Measurements from ENCODE around the gene COL28A1. TPM values are rescaled to one million over a fixed set of nuclear protein-coding genes. Genes with fewer than 3 reads are reported as not detected.

The COL28A1 gene
- total RNA-seq, 1 donor from 2014 or later, result 0.16 TPM

DNA sequence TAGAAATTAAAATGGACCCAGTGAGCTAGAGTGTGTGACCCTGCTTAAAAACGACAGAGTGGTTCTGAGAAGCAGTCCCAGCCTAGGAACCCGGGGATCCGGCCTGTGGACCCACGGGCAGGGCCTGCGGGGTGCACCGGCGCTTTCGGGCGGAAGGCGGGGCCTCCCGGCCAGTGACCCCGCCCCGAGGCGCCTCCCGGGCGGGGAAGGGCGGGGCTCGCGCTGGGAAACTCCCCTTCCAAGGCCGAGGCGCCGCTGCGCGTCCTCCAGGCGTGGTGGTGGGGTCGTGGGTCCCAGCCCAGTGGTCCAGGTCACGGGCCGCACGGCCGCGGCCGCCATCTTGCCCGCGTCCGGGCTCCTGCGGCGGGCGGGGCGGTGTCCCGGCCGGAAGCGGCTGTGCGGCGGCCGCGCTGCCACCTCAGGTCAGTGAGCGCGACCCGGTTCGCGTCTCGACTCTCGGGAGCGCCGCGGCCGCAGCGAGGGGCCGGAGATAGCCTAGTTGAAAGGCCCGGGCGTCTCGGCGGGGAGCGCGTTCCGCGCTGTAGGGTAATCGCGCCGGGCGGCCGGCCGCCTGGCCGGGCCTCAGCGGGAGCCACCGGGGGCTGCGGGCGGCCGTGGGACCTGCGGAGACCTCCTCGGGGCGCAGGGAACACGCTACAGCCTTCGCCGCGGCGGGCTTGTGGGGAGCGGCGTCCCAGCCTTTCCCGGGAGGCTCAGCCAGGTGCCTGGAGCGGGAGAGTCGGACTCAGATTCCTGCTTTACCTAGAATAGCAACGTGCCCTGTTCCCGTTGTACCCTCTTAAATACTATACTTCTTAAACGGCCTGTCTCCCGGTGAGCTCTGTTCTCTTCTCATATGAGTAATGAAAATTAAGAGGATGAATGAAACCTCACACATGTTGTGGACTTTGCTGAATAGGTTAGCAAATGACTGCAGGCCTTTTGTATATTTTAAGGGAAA is 31.3 kb upstream of the COL28A1 start, which contains the start of gene MIOS:
Gene MIOS, plus strand, starts transcription at position 234 of the 961 bp plus-strand sequence. CDS start 5,592 bp downstream, outside the sequence.
- Mint-ChIP-seq H3K27ac (peak within 1 kb of the TSS; percentile 90), H3K36me3 (ENCODE audit: low read depth) (peaks cover 26% of the 10 kb centered on the region), H3K9me3 (no peaks in the 10 kb centered on the region), H3K4me1 (peaks cover 35% of the 10 kb centered on the region), H3K27me3 (no peaks in the 10 kb centered on the region), H3K4me3 (peak within 1 kb of the TSS; percentile 85)
- DNase-seq (peak; percentile 85), ATAC-seq (ENCODE audit: low read depth) (peak; percentile 83)
- ChIA-PET CTCF (no interaction called here), POLR2A (interaction anchor here (1.0 to 3.8 kb wide), 5 partner anchors 73 to 403 kb away, joined by 3 to 30 read pairs (median 7); partner anchors contain the start of genes C1GALT1 and UMAD1)
- no peak for TF ChIP-seq CTCF (IDR thresholded peaks at IDR 0.05)
- intact Hi-C loops (cut with micrococcal nuclease), result loop anchor here (1.0 to 5.0 kb wide), 4 partner anchors 195 to 860 kb away; partner anchors contain the start of genes C1GALT1, GLCCI1 and ZNF12

DNA sequence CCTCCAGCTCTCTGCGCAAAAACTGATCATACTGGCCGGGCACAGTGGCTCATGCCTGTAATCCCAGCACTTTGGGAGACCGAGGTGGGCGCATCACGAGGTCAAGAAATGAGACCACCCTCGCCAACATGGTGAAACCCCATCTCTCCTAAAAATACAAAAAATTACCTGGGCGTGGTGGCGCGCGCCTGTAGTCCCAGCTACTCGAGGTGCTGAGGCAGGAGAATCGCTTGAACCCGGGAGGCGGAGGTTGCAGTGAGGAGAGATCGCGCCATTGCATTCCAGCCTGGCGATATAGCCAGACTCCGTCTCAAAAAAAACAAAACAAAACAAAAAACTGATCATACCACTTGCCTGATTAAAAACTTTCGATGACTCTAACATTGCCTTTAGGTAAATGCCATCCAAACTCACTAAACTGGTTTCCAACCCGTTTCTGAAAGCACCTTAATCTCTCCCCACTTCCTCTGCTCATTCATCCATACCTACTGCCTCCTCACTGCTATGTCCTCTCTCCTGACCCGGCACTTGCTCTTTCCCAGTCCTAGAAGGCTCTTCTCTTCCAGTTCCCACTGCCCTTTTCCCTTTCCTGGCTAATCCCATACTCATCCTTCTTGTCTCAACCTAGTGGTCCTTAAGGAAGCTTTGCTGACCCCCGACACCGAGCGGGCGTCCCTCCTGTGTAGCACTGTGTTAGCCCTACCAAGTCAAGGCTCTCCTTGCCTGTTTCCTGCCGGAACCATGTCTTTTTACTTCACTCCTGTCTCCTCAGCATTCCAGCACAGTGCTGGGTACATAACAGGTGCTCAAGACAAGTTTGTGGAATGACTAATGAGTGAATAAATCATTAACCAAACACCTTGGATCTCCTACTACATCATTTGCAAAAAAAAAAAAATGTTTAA is 30.3 kb upstream of the COL28A1 start:
- peak; percentile 2 for ATAC-seq (ENCODE audit: low read depth)
- intact Hi-C loops (cut with micrococcal nuclease), result loop anchor here (1.0 to 5.0 kb wide), 3 partner anchors 196 to 859 kb away; partner anchors contain the start of genes C1GALT1 and ZNF12
- POLR2A ChIA-PET, result interaction anchor here (2.2 to 3.8 kb wide), 2 partner anchors 75 to 384 kb away, joined by 7 to 30 read pairs; partner anchors contain the start of genes C1GALT1 and UMAD1

DNA sequence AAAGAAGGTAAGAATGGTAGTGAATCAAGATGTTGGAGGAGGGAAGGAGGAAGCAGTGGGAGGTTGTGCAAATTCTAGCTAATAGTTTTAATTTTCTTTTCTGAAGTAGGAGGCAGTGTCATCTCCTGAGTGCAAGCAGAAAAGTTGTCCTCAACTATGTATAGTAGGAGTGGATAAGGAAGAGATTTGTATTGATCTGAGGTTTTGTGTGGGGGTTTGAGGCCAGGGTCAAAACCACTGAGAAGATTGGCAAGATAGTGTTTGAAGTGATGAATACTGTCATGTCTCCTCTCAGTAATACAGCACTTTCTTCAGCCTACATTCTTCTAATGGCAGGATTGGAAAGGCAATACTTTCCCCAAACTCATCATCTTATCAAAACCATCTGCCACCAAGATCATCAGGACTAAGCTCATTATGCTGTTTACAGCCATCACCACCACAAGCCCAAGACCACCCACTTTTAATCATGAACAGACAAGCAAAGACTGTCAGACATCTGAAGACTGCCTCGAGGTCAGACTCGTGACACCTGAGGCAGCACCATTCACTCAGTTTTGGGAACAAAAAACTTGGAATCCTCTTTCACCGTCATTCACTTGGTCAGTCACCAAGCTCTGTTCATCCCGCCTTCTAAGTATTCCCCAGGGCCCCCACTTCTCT is 29.5 kb upstream of the COL28A1 start:
- H3K4me1 Mint-ChIP-seq, result peaks cover 27% of the 10 kb centered on the region
- no peak overlapping the region for H3K4me3 Mint-ChIP-seq
- POLR2A ChIA-PET, result interaction anchor here (2.2 kb wide), 1 partner anchor 76 kb away, joined by 7 read pairs; the partner anchor contains the start of gene UMAD1

More for the DNA sequence above, 30.3 kb upstream of the COL28A1 start:
- no peak for DNase-seq
- Mint-ChIP-seq H3K4me1 (peaks cover 35% of the 10 kb centered on the region), H3K4me3 (no peak overlapping the region), H3K36me3 (ENCODE audit: low read depth) (peaks cover 24% of the 10 kb centered on the region), H3K9me3 (no peaks in the 10 kb centered on the region), H3K27ac (no peak overlapping the region), H3K27me3 (no peaks in the 10 kb centered on the region)
- CTCF ChIA-PET, result no interaction called here
- no peak for TF ChIP-seq CTCF (IDR thresholded peaks at IDR 0.05)

DNA sequence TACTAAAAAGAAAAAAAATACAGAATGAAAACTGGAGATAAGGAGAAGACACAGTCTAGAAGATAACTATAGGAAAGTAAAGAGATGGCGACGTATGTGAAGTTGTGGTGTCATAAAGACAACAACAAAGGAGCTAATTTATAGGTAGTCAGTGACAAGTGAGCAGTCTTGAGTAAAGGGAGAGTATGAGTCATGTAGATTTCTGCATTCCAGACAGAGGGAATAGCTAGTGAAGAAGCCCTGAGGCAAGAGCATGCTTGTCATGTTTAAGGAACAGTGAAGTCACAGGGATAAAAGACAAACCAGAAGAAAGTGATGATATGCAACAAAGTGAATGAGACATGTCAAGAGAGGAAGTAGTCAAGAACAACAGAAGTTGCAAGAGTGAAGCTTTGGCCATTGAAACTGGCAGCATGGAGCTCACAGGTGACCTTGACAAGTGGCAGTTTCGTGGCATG is 28.7 kb upstream of the COL28A1 start:
- peaks cover 6% of the 10 kb centered on the region for H3K9me3 Mint-ChIP-seq
- ChIA-PET CTCF (no interaction called here), POLR2A (no interaction called here)
- DNase-seq, result no peak
- peaks cover 17% of the 10 kb centered on the region for H3K36me3 Mint-ChIP-seq (ENCODE audit: low read depth)
- H3K4me1 Mint-ChIP-seq, result peaks cover 19% of the 10 kb centered on the region
- TF ChIP-seq CTCF (IDR thresholded peaks at IDR 0.05), result no peak
- H3K4me3 Mint-ChIP-seq, result no peak overlapping the region
- H3K27ac Mint-ChIP-seq, result no peak overlapping the region
- no peaks in the 10 kb centered on the region for H3K27me3 Mint-ChIP-seq
- ATAC-seq (ENCODE audit: low read depth), result no peak
- intact Hi-C loops (cut with micrococcal nuclease), result no loop called here

More for the DNA sequence above, 29.5 kb upstream of the COL28A1 start:
- ATAC-seq (ENCODE audit: low read depth) (no peak), DNase-seq (no peak)
- H3K9me3 Mint-ChIP-seq, result no peaks in the 10 kb centered on the region
- H3K27me3 Mint-ChIP-seq, result no peaks in the 10 kb centered on the region
- no peak overlapping the region for H3K27ac Mint-ChIP-seq
- no peak for TF ChIP-seq CTCF (IDR thresholded peaks at IDR 0.05)
- intact Hi-C loops (cut with micrococcal nuclease), result loop anchor here (5.0 kb wide), 2 partner anchors 197 to 858 kb away; partner anchors contain the start of gene ZNF12
- CTCF ChIA-PET, result no interaction called here
- H3K36me3 Mint-ChIP-seq (ENCODE audit: low read depth), result peaks cover 21% of the 10 kb centered on the region
